Suprapubic skin (tissue), 4 donors: ENCODE data around the gene JUNB. TPM values are rescaled to one million over a fixed set of nuclear protein-coding genes. Genes with fewer than 3 reads are reported as not detected.

ENCODE experiments used
- DNase-seq, 2 donors: peaks; one replicate each; pipeline ENCODE4 v3.0.0-alpha.2; 2019; ENCODE audit warnings: low spot score in 2 of 2
- H3K27ac ChIP-seq: fragments of 200-600 bp; sonication (generic); one replicate; pipeline ENCODE4 v1.5.1; 2019
- H3K27me3 ChIP-seq: fragments of 200-600 bp; sonication (generic); one replicate; pipeline ENCODE4 v1.5.1; 2019
- H3K36me3 ChIP-seq: fragments of 200-600 bp; sonication (generic); one replicate; pipeline ENCODE4 v1.5.1; 2019
- H3K4me1 ChIP-seq: fragments of 200-600 bp; sonication (generic); one replicate; pipeline ENCODE4 v1.5.1; 2019
- H3K4me3 ChIP-seq: fragments of 200-600 bp; sonication (generic); one replicate; pipeline ENCODE4 v1.5.1; 2019; ENCODE audit warnings: mild to moderate bottlenecking
- H3K9me3 ChIP-seq: fragments of 200-600 bp; sonication (generic); one replicate; pipeline ENCODE4 v1.5.1; 2019
- CTCF ChIP-seq, 2 donors: fragments of 200-600 bp in 1 of 2; fragments of 450-650 bp in 1 of 2; sonication (generic) in 1 of 2; IDR thresholded peaks; one replicate each; pipeline ENCODE4 v1.5.1; 2016 to 2019; ENCODE audit warnings: antibody characterized with exemption in 2 of 2, mild to moderate bottlenecking in 1 of 2, moderate library complexity in 1 of 2
- EP300 ChIP-seq: sonication (generic); formaldehyde crosslinking; IDR thresholded peaks from one replicate; pipeline ENCODE4 v1.6.1; 2017; ENCODE audit warnings: antibody characterized with exemption
- POLR2A ChIP-seq, 2 donors: fragments of 450-650 bp; IDR thresholded peaks; one replicate each; pipeline ENCODE4 v1.6.1; 2017; ENCODE audit warnings: antibody characterized with exemption in 2 of 2, mild to moderate bottlenecking in 2 of 2, moderate library complexity in 2 of 2
- POLR2AphosphoS5 ChIP-seq, 3 donors: sonication (generic); formaldehyde crosslinking; IDR thresholded peaks; one replicate each; pipeline ENCODE4 v1.6.1; 2017; ENCODE audit warnings: antibody characterized with exemption in 3 of 3
- WGBS: methylation state at CpG from one replicate; pipeline ENCODE4 v1.1.5; 2018; 5-methylcytosine and 5-hydroxymethylcytosine counted together
- total RNA-seq, 4 donors: library from RNA; depleted of rRNA; stranded (reverse); fragments of >200 nt; gene quantifications; one replicate each; pipeline ENCODE4 v1.1.0, GENCODE V29; 2016

JUNB gene
- total RNA-seq, 4 donors from 2014 or later: 687 to 2,027 (median 1,088) TPM

GRCh38 chr19:12751635-12752034 is 39.7 kb upstream of the JUNB start, which contains the start of gene BEST2:
BEST2 (plus strand) TSS chr19:12751791; CDS start chr19:12752593, 802 bp downstream.
- Histone ChIP-seq H3K4me1 (peaks cover 20% of the 10 kb centered on the region), H3K36me3 (peaks cover 18% of the 10 kb centered on the region), H3K4me3 (no peak within 1 kb of the TSS), H3K9me3 (no peaks in the 10 kb centered on the region), H3K27ac (peak within 1 kb of the TSS; percentile 85), H3K27me3 (peaks cover 8% of the 10 kb centered on the region)
- TF ChIP-seq EP300 (no peak), CTCF (IDR thresholded peaks at IDR 0.05) (no peak), POLR2A (IDR thresholded peaks at IDR 0.05) (no peak), POLR2AphosphoS5 (IDR thresholded peaks at IDR 0.05) (no peak)
- no peak for DNase-seq
- 32% methylated on average over 14 of the region's 14 CpGs for WGBS

GRCh38 chr19:12752056-12752781 is 39.1 kb upstream of the JUNB start:
- H3K4me3 ChIP-seq: no peak overlapping the region
- H3K27me3 ChIP-seq: peaks cover 8% of the 10 kb centered on the region
- H3K9me3 ChIP-seq: no peaks in the 10 kb centered on the region
- 77% methylated on average over 11 of the region's 23 CpGs for WGBS
- H3K36me3 ChIP-seq: peaks cover 12% of the 10 kb centered on the region
- H3K27ac ChIP-seq: peak overlapping the region; percentile 85
- H3K4me1 ChIP-seq: peaks cover 23% of the 10 kb centered on the region
- DNase-seq: no peak
- TF ChIP-seq POLR2AphosphoS5 (IDR thresholded peaks at IDR 0.05) (no peak), POLR2A (IDR thresholded peaks at IDR 0.05) (no peak), EP300 (no peak), CTCF (IDR thresholded peaks at IDR 0.05) (no peak)

- Histone ChIP-seq H3K27ac (no peak overlapping the region), H3K36me3 (no peaks in the 10 kb centered on the region), H3K9me3 (no peaks in the 10 kb centered on the region), H3K4me1 (peaks cover 26% of the 10 kb centered on the region), H3K4me3 (no peak overlapping the region), H3K27me3 (peaks cover 8% of the 10 kb centered on the region)
- TF ChIP-seq POLR2AphosphoS5 (IDR thresholded peaks at IDR 0.05) (no peak), POLR2A (IDR thresholded peaks at IDR 0.05) (no peak), CTCF (IDR thresholded peaks at IDR 0.05) (no peak), EP300 (no peak)
- no peak for DNase-seq
- WGBS: 80% methylated on average over 39 of the region's 50 CpGs
Observed at GRCh38 chr19:12754465-12755196, 36.7 kb upstream of the JUNB start.

- DNase-seq: no peak
- Histone ChIP-seq H3K4me1 (peaks cover 12% of the 10 kb centered on the region), H3K27me3 (peaks cover 8% of the 10 kb centered on the region), H3K4me3 (no peak overlapping the region), H3K9me3 (no peaks in the 10 kb centered on the region), H3K36me3 (no peaks in the 10 kb centered on the region), H3K27ac (no peak overlapping the region)
- no peak for TF ChIP-seq EP300
- TF ChIP-seq CTCF (IDR thresholded peaks at IDR 0.05): no peak
- WGBS: 91% methylated on average over 19 of the region's 19 CpGs
Observed at GRCh38 chr19:12756150-12756883, 35.0 kb upstream of the JUNB start.
